ENCODE measurements around the gene UBE2U. TPM values are rescaled to one million over a fixed set of nuclear protein-coding genes. Genes with fewer than 3 reads are reported as not detected.
"Not testable (repeated sequence)": the region's sequence is repeated elsewhere in the genome, so short reads cannot be mapped to it uniquely, and the experiment has no call there.

Gene UBE2U
- total RNA-seq, 6 experiments from 2014 or later, result not detected

DNA sequence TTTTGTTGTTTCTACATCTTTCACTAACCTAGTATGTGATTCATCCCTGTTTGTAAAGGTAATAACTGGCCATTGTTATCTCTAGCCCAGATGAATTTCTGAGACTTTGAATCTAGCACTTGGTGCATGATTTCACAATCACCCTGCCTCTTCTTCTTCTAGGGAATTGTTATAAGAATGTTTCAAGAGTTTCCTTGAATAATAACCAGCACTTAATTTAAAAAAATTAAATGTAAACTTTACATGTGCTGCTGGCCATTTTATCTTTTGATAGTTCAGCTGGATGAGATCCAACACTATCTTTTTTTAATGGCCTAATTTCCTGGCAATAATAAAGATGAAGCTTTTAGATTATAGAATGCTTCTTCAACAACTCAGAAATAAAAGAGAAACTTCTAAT is 31.8 kb downstream of the UBE2U start:
- H3K36me3 Mint-ChIP-seq (ENCODE audit: low read depth), result no peaks in the 10 kb centered on the region
- H3K27ac Mint-ChIP-seq, result no peak overlapping the region

DNA sequence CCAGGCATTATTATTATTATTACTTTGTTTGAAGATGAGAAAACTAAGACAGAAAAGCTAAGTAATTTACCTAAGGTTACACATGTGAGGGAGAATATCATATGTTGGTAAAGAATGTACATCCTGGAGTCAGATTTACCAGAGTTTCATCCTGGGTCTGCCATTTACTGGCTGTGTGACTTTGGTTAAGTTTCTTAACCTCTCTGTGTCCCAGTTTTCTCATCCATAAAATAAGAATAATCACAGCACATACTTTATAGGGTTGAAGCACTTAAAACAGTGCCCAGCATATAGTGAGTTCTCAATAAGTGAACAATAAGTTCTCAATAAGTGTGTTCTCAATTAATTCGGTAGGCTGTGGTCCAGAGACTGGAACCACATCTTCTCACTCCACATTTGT is 32.5 kb downstream of the UBE2U start:
- H3K9me3 Mint-ChIP-seq, result no peaks in the 10 kb centered on the region
- no peak overlapping the region for H3K27ac Mint-ChIP-seq
- DNase-seq, result no peak
- TF ChIP-seq, protein P1, sequence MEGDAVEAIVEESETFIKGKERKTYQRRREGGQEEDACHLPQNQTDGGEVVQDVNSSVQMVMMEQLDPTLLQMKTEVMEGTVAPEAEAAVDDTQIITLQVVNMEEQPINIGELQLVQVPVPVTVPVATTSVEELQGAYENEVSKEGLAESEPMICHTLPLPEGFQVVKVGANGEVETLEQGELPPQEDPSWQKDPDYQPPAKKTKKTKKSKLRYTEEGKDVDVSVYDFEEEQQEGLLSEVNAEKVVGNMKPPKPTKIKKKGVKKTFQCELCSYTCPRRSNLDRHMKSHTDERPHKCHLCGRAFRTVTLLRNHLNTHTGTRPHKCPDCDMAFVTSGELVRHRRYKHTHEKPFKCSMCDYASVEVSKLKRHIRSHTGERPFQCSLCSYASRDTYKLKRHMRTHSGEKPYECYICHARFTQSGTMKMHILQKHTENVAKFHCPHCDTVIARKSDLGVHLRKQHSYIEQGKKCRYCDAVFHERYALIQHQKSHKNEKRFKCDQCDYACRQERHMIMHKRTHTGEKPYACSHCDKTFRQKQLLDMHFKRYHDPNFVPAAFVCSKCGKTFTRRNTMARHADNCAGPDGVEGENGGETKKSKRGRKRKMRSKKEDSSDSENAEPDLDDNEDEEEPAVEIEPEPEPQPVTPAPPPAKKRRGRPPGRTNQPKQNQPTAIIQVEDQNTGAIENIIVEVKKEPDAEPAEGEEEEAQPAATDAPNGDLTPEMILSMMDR (IDR thresholded peaks at IDR 0.05), result no peak
- no peaks in the 10 kb centered on the region for H3K36me3 Mint-ChIP-seq (ENCODE audit: low read depth)
- H3K4me3 Mint-ChIP-seq, result no peak overlapping the region
- H3K4me1 Mint-ChIP-seq (ENCODE audit: low read depth), result peaks cover 7% of the 10 kb centered on the region
- no peaks in the 10 kb centered on the region for H3K27me3 Mint-ChIP-seq (ENCODE audit: insufficient read depth)

More for the DNA sequence above, 31.8 kb downstream of the UBE2U start:
- Mint-ChIP-seq H3K9me3 (no peaks in the 10 kb centered on the region), H3K27me3 (ENCODE audit: insufficient read depth) (no peaks in the 10 kb centered on the region), H3K4me3 (no peak overlapping the region), H3K4me1 (ENCODE audit: low read depth) (peaks cover 5% of the 10 kb centered on the region)
- TF ChIP-seq, protein P1 (IDR thresholded peaks at IDR 0.05), result no peak
- DNase-seq, result no peak

DNA sequence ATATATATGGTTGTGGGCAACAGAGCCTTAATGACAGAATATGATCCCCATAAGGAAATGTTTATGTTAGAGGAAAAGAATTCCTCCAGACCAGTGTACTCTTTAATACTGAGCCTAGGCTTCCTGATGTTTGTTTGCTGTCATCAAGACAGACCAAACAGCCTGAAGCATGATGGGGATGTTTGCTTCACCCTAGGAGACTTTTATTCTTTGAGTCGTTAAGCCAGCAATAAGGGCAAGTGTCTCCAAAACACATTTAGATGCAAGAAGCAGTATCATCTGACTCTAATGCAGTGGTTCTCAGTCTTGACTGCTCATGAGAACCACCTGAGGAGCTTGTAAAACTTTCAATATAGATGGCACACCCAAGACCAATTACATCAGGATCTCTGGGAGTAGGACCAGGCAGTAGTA is 33.1 kb downstream of the UBE2U start:
- H3K36me3 Mint-ChIP-seq (ENCODE audit: low read depth), result no peaks in the 10 kb centered on the region
- H3K27ac Mint-ChIP-seq, result no peak overlapping the region
- H3K4me3 Mint-ChIP-seq, result no peak overlapping the region
- H3K9me3 Mint-ChIP-seq, result no peaks in the 10 kb centered on the region
- peaks cover 7% of the 10 kb centered on the region for H3K4me1 Mint-ChIP-seq (ENCODE audit: low read depth)
- H3K27me3 Mint-ChIP-seq (ENCODE audit: insufficient read depth), result no peaks in the 10 kb centered on the region
- TF ChIP-seq, protein P1 (IDR thresholded peaks at IDR 0.05), result no peak
- DNase-seq, result no peak

- not testable (repeated sequence) for DNase-seq; H3K36me3 Mint-ChIP-seq (ENCODE audit: low read depth); H3K27ac Mint-ChIP-seq; H3K4me3 Mint-ChIP-seq; H3K27me3 Mint-ChIP-seq (ENCODE audit: insufficient read depth); H3K9me3 Mint-ChIP-seq
- H3K4me1 Mint-ChIP-seq (ENCODE audit: low read depth), result peaks cover 27% of the 10 kb centered on the region
Measured at GRCh38 chr1:64239519-64239918, 36.1 kb downstream of the UBE2U start.

GRCh38 chr1:64240206-64240605 is 36.8 kb downstream of the UBE2U start:
- TF ChIP-seq, protein P1 (IDR thresholded peaks at IDR 0.05), result peak; percentile 31; the same call in 1 of the 2 replicates
- no peak overlapping the region for H3K4me3 Mint-ChIP-seq
- H3K27ac Mint-ChIP-seq, result no peak overlapping the region
- DNase-seq, result peak; percentile 9
- H3K27me3 Mint-ChIP-seq (ENCODE audit: insufficient read depth), result no peaks in the 10 kb centered on the region
- H3K36me3 Mint-ChIP-seq (ENCODE audit: low read depth), result no peaks in the 10 kb centered on the region
- no peaks in the 10 kb centered on the region for H3K9me3 Mint-ChIP-seq
- H3K4me1 Mint-ChIP-seq (ENCODE audit: low read depth), result peaks cover 27% of the 10 kb centered on the region

DNA sequence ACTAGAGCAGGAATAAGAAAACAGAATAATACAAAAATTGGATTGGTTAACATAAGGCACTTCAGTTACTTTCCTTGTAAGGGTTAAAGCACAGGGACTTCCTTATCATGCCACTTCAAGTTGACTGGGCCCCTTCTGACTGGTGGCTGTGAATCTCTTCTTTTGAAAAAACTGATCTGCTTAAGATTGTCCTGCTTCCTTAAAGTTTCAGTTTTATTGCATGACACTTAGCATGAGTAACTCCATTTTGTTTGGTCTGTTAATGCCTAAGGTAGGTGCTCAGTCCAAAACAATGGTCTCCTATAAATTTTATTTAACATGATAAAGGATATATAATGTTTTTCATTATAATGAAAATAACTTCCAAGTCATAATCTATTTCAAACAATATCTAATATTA is 37.6 kb downstream of the UBE2U start:
- peaks cover 27% of the 10 kb centered on the region for H3K4me1 Mint-ChIP-seq (ENCODE audit: low read depth)
- no peaks in the 10 kb centered on the region for H3K9me3 Mint-ChIP-seq
- DNase-seq, result no peak
- H3K4me3 Mint-ChIP-seq, result no peak overlapping the region
- H3K27ac Mint-ChIP-seq, result no peak overlapping the region
- H3K36me3 Mint-ChIP-seq (ENCODE audit: low read depth), result no peaks in the 10 kb centered on the region
- TF ChIP-seq, protein P1 (IDR thresholded peaks at IDR 0.05), result no peak
- H3K27me3 Mint-ChIP-seq (ENCODE audit: insufficient read depth), result no peaks in the 10 kb centered on the region

Measured in HFFc6 (cell line).